Right lobe of liver (tissue), 4 donors: ENCODE data around the gene FMN2.

Source experiments
- CTCF ChIP-seq, 4 donors: fragments of 200-600 bp in 3 of 4; fragments of 450-650 bp in 1 of 4; IDR thresholded peaks; one replicate each; pipeline versions ENCODE4 v1.5.1 to v1.8.0; 2016 to 2022; ENCODE audit warnings: antibody characterized with exemption in 4 of 4, mild to moderate bottlenecking in 2 of 4
- POLR2A ChIP-seq: fragments of 450-650 bp; IDR thresholded peaks from one replicate; pipeline ENCODE4 v1.6.1; 2017; ENCODE audit warnings: antibody characterized with exemption, mild to moderate bottlenecking
- donor health status: DM: no; HTN: no; CAD: no.
- donor health status: DM: no; HTN: no; CAD: no.
- donor health status: DM: no; HTN: yes; CAD: no.

GRCh38 chr1:240409615-240410014 lies 317.9 kb downstream of the FMN2 start:
- TF ChIP-seq CTCF (IDR thresholded peaks at IDR 0.05) (no peak), POLR2A (no peak)
